Thoracic aorta (tissue), 2 donors: ENCODE data around the gene USP31. TPM values are rescaled to one million over a fixed set of nuclear protein-coding genes. Genes with fewer than 3 reads are reported as not detected.
"Not testable (repeated sequence)": the region's sequence is repeated elsewhere in the genome, so short reads cannot be mapped to it uniquely, and the experiment has no call there.

ENCODE experiments used
- ATAC-seq: fragments of 150-250 bp; one replicate; pipeline ENCODE4 v1.8.0; 2017; ENCODE audit warnings: low read depth; ENCODE audit not compliant: insufficient number of reproducible peaks, low FRiP score
- DNase-seq: peaks from one replicate; pipeline ENCODE4 v3.0.0-alpha.2; 2020; ENCODE audit warnings: low spot score
- H3K27ac ChIP-seq, 2 donors: fragments of 200-600 bp; sonication (generic); 1 replicate in 1 of 2; 2 replicates in 1 of 2; pipeline ENCODE4 v1.5.1; 2016; ENCODE audit warnings: mild to moderate bottlenecking in 2 of 2, moderate library complexity in 2 of 2
- H3K27me3 ChIP-seq: fragments of 200-600 bp; sonication (generic); replicated peaks from 2 replicates; pipeline ENCODE4 v1.6.0; 2016; ENCODE audit warnings: mild to moderate bottlenecking; ENCODE audit not compliant: insufficient read depth
- H3K36me3 ChIP-seq: fragments of 200-600 bp; sonication (generic); one replicate; pipeline ENCODE4 v1.5.1; 2016
- H3K4me1 ChIP-seq, 2 donors: fragments of 200-600 bp; sonication (generic); 1 replicate in 1 of 2; 2 replicates in 1 of 2; pipeline versions ENCODE4 v1.5.1 to v1.6.0; 2016; ENCODE audit warnings: low read depth in 2 of 2, mild to moderate bottlenecking in 1 of 2; ENCODE audit not compliant: control insufficient read depth in 1 of 2
- H3K4me3 ChIP-seq: fragments of 200-600 bp; sonication (generic); 2 replicates; pipeline ENCODE4 v1.5.1; 2016; ENCODE audit warnings: mild to moderate bottlenecking
- H3K9me3 ChIP-seq: fragments of 200-600 bp; sonication (generic); 2 replicates; pipeline ENCODE4 v1.5.1; 2016
- CTCF ChIP-seq: fragments of 200-600 bp; sonication (generic); IDR thresholded peaks from one replicate; pipeline ENCODE4 v1.5.1; 2019; ENCODE audit warnings: antibody characterized with exemption
- total RNA-seq, 2 donors: library from RNA; depleted of rRNA; stranded (reverse); fragments of >200 nt; gene quantifications; one replicate each; pipeline versions ENCODE4 v1.1.0 to v1.2.3, GENCODE V29; 2016

The USP31 gene
- total RNA-seq, 2 donors from 2014 or later = 19.6 to 25.0 TPM

- Histone ChIP-seq H3K27ac (peak overlapping the region; percentile 57 to 79), H3K27me3 (no peaks in the 10 kb centered on the region), H3K4me1 (peaks cover 26% of the 10 kb centered on the region in 2 donors), H3K36me3 (peaks cover 18% of the 10 kb centered on the region), H3K9me3 (no peaks in the 10 kb centered on the region), H3K4me3 (peak overlapping the region; percentile 5)
- DNase-seq (no peak), ATAC-seq (peak; percentile 65)
- no peak for TF ChIP-seq CTCF
These were observed 45.0 kb downstream of the USP31 start for GRCh38 chr16:23104032-23104955.

GRCh38 chr16:23103603-23104002 is 45.6 kb downstream of the USP31 start:
- ATAC-seq (no peak), DNase-seq (no peak)
- Histone ChIP-seq H3K4me1 (peaks cover 26% of the 10 kb centered on the region in 2 donors), H3K4me3 (no peak overlapping the region), H3K9me3 (no peaks in the 10 kb centered on the region), H3K27ac (peak overlapping the region; percentile 57 to 79), H3K36me3 (peaks cover 18% of the 10 kb centered on the region), H3K27me3 (no peaks in the 10 kb centered on the region)
- no peak for TF ChIP-seq CTCF

GRCh38 chr16:23101012-23101550 is 48.2 kb downstream of the USP31 start:
- Histone ChIP-seq H3K27ac (no peak overlapping the region), H3K36me3 (peaks cover 15% of the 10 kb centered on the region)

GRCh38 chr16:23096450-23096849 is 52.8 kb downstream of the USP31 start:
- not testable (repeated sequence) for ATAC-seq, H3K9me3 ChIP-seq, H3K4me1 ChIP-seq, H3K27me3 ChIP-seq, H3K4me3 ChIP-seq, H3K27ac ChIP-seq, H3K36me3 ChIP-seq, DNase-seq

More at GRCh38 chr16:23101012-23101550, 48.2 kb downstream of the USP31 start:
- H3K27me3 ChIP-seq = no peaks in the 10 kb centered on the region
- no peak for TF ChIP-seq CTCF
- H3K4me3 ChIP-seq = no peak overlapping the region
- ATAC-seq (no peak), DNase-seq (no peak)
- H3K9me3 ChIP-seq = no peaks in the 10 kb centered on the region
- peaks cover 19 to 26% of the 10 kb centered on the region in 2 donors for H3K4me1 ChIP-seq

- peaks cover 0 to 13% of the 10 kb centered on the region in 2 donors for H3K4me1 ChIP-seq
- not testable (repeated sequence) for DNase-seq, H3K27me3 ChIP-seq, H3K36me3 ChIP-seq, H3K27ac ChIP-seq, ATAC-seq, H3K4me3 ChIP-seq, H3K9me3 ChIP-seq
These were observed 55.1 kb downstream of the USP31 start for GRCh38 chr16:23094136-23094535.

- DNase-seq = no peak
- H3K27ac ChIP-seq = no peak overlapping the region
- no peak for TF ChIP-seq CTCF
- no peak overlapping the region for H3K4me3 ChIP-seq
- no peaks in the 10 kb centered on the region for H3K36me3 ChIP-seq
- ATAC-seq = no peak
- H3K9me3 ChIP-seq = no peaks in the 10 kb centered on the region
- H3K4me1 ChIP-seq = peaks cover 0 to 20% of the 10 kb centered on the region in 2 donors
- no peaks in the 10 kb centered on the region for H3K27me3 ChIP-seq
These were observed 56.5 kb downstream of the USP31 start for GRCh38 chr16:23092801-23093117.
